DOHH2 (cell line): ENCODE measurements around the gene STX4.

Experiments
- H3F3A ChIP-seq: fragments of 200-600 bp; sonication (generic), shearing (Covaris generic); 2 replicates; pipeline ENCODE4 v1.6.0; 2016; ENCODE audit warnings: antibody characterized with exemption, mild to moderate bottlenecking; ENCODE audit not compliant: control insufficient read depth, insufficient read depth
- H3K27ac ChIP-seq: fragments of 200-600 bp; sonication (generic); 2 replicates; pipeline ENCODE4 v1.5.1; 2014; ENCODE audit warnings: low read depth, mild to moderate bottlenecking, low read length, moderate library complexity
- H3K27me3 ChIP-seq: fragments of 200-600 bp; sonication (generic); 2 replicates; pipeline ENCODE4 v1.6.1; 2014; ENCODE audit warnings: mild to moderate bottlenecking, low read length, mixed read lengths; ENCODE audit not compliant: control insufficient read depth
- H3K36me3 ChIP-seq: fragments of 200-600 bp; sonication (generic); 2 replicates; pipeline ENCODE4 v1.6.1; 2014; ENCODE audit warnings: mild to moderate bottlenecking, low read length, moderate library complexity, mixed read lengths; ENCODE audit not compliant: control insufficient read depth
- H3K4me1 ChIP-seq: fragments of 200-600 bp; sonication (generic); 2 replicates; pipeline ENCODE4 v1.6.1; 2014; ENCODE audit warnings: mild to moderate bottlenecking, low read length, mixed read lengths; ENCODE audit not compliant: control insufficient read depth
- H3K4me2 ChIP-seq: fragments of 200-600 bp; sonication (generic); 2 replicates; pipeline ENCODE4 v1.6.0; 2014; ENCODE audit warnings: mild to moderate bottlenecking, low read length, moderate library complexity
- H3K4me3 ChIP-seq: fragments of 200-600 bp; sonication (generic); 2 replicates; pipeline ENCODE4 v1.5.1; 2014; ENCODE audit warnings: mild to moderate bottlenecking, low read length, mixed read lengths
- H3K79me2 ChIP-seq: fragments of 200-600 bp; sonication (generic); 2 replicates; pipeline ENCODE4 v1.6.1; 2014; ENCODE audit warnings: mild to moderate bottlenecking, low read length, mixed read lengths; ENCODE audit not compliant: control insufficient read depth
- H3K9me2 ChIP-seq: fragments of 200-600 bp; sonication (generic); replicated peaks from 2 replicates; pipeline ENCODE4 v1.6.1; 2014; ENCODE audit warnings: mild to moderate bottlenecking, low read length, mixed read lengths; ENCODE audit not compliant: control insufficient read depth
- H3K9me3 ChIP-seq: fragments of 200-600 bp; sonication (generic); 2 replicates; pipeline ENCODE4 v1.6.1; 2014; ENCODE audit warnings: antibody characterized with exemption, low read length, mixed read lengths; ENCODE audit not compliant: control insufficient read depth, insufficient read depth
- H4K20me1 ChIP-seq: fragments of 200-600 bp; sonication (generic); 2 replicates; pipeline ENCODE4 v1.6.0; 2014; ENCODE audit warnings: low read depth, mild to moderate bottlenecking, antibody characterized with exemption, low read length, moderate library complexity; ENCODE audit not compliant: control insufficient read depth, insufficient read depth
- CTCF ChIP-seq: fragments of 200-600 bp; sonication (generic); IDR thresholded peaks from one replicate; pipeline ENCODE4 v1.5.1; 2014; ENCODE audit warnings: antibody characterized with exemption, mild to moderate bottlenecking, low read depth, low read length; ENCODE audit not compliant: poor library complexity, severe bottlenecking
- EZH2phosphoT487 ChIP-seq: fragments of 200-600 bp; sonication (generic); IDR thresholded peaks from 2 replicates; pipeline ENCODE4 v1.6.1; 2017; ENCODE audit warnings: borderline replicate concordance, mild to moderate bottlenecking, antibody characterized with exemption, low read length, moderate library complexity, mixed read lengths

STX4 gene

GRCh38 chr16:30996324-30996984, 36.9 kb upstream of the STX4 start:
- Histone ChIP-seq H3K27ac (no peak overlapping the region), H3K9me2 (no peaks in the 10 kb centered on the region), H3K79me2 (no peaks in the 10 kb centered on the region), H3K4me1 (peaks cover 7% of the 10 kb centered on the region), H4K20me1 (no peaks in the 10 kb centered on the region), H3F3A (no peaks in the 10 kb centered on the region), H3K27me3 (peaks cover 9% of the 10 kb centered on the region), H3K4me2 (peak overlapping the region; percentile 91), H3K36me3 (no peaks in the 10 kb centered on the region), H3K4me3 (peak overlapping the region; percentile 72), H3K9me3 (no peaks in the 10 kb centered on the region)
- TF ChIP-seq EZH2phosphoT487 (no peak), CTCF (no peak)

GRCh38 chr16:30996985-30997724, 36.2 kb upstream of the STX4 start:
- Histone ChIP-seq H3K4me3 (peak overlapping the region; percentile 72), H3K4me2 (peak overlapping the region; percentile 91), H3K79me2 (no peaks in the 10 kb centered on the region), H3K27me3 (peaks cover 9% of the 10 kb centered on the region), H3K36me3 (no peaks in the 10 kb centered on the region), H3K9me3 (no peaks in the 10 kb centered on the region), H3F3A (no peaks in the 10 kb centered on the region), H4K20me1 (no peaks in the 10 kb centered on the region), H3K4me1 (peaks cover 7% of the 10 kb centered on the region), H3K27ac (no peak overlapping the region), H3K9me2 (no peaks in the 10 kb centered on the region)
- TF ChIP-seq EZH2phosphoT487, result no peak
- TF ChIP-seq CTCF, result no peak

GRCh38 chr16:30997725-30998711, 35.3 kb upstream of the STX4 start:
- Histone ChIP-seq H3K9me2 (no peaks in the 10 kb centered on the region), H3K27me3 (peaks cover 9% of the 10 kb centered on the region), H3K27ac (no peak overlapping the region), H3K4me3 (no peak overlapping the region), H4K20me1 (no peaks in the 10 kb centered on the region), H3F3A (no peaks in the 10 kb centered on the region), H3K4me2 (no peak overlapping the region), H3K36me3 (no peaks in the 10 kb centered on the region), H3K79me2 (no peaks in the 10 kb centered on the region), H3K4me1 (peaks cover 7% of the 10 kb centered on the region), H3K9me3 (no peaks in the 10 kb centered on the region)
- TF ChIP-seq CTCF (no peak), EZH2phosphoT487 (no peak)
